PC-3 (cell line): ENCODE measurements around the gene RBM26. TPM values are rescaled to one million over a fixed set of nuclear protein-coding genes. Genes with fewer than 3 reads are reported as not detected.

Experiments used
- ATAC-seq: fragments of 200-7000 bp; cut with Tn5 transposase; 2 replicates; pipeline ENCODE4 v1.9.1; 2020; ENCODE audit warnings: mild to moderate bottlenecking, moderate library complexity
- BruUV-seq: library from RNA; stranded (reverse); fragments of 400-500 nt; replicated peaks from 2 replicates; lab custom pipeline; 2021; lab: Mats Ljungman, UMichigan
- CTCF ChIA-PET: fragments of 300-600 bp; sonication (Branson Sonifier 250); formaldehyde crosslinking; loops from one replicate; lab custom pipeline; 2022; ENCODE audit warnings: antibody characterized with exemption; lab: Charles Lee
- POLR2A ChIA-PET: fragments of 300-600 bp; sonication (Branson Sonifier 250); formaldehyde crosslinking; loops from one replicate; lab custom pipeline; 2022; ENCODE audit warnings: antibody characterized with exemption; ENCODE audit not compliant: unreplicated experiment; lab: Charles Lee
- DNase-seq: peaks from one replicate; pipeline ENCODE4 v3.0.0-alpha.2; 2015
- H2AFZ ChIP-seq: fragments of 300-600 bp; sonication (generic); 2 replicates; pipeline ENCODE4 v1.6.0; 2016; ENCODE audit warnings: antibody characterized with exemption, low read length
- H3F3A ChIP-seq: fragments of 300-600 bp; sonication (generic); one replicate; pipeline ENCODE4 v1.6.0; 2017; ENCODE audit warnings: antibody characterized with exemption, low read length, control low read depth, mild to moderate bottlenecking; ENCODE audit not compliant: unreplicated experiment
- H3K27ac ChIP-seq: fragments of 300-600 bp; sonication (generic); 2 replicates; pipeline ENCODE4 v1.5.1; 2016; ENCODE audit warnings: mild to moderate bottlenecking, low read length
- H3K27me3 ChIP-seq: fragments of 300-600 bp; sonication (generic); 2 replicates; pipeline ENCODE4 v1.6.1; 2016; ENCODE audit warnings: low read length, mixed read lengths
- H3K36me3 ChIP-seq: fragments of 300-600 bp; sonication (generic); 2 replicates; pipeline ENCODE4 v1.6.1; 2016; ENCODE audit warnings: low read depth, mixed run types, low read length, mixed read lengths
- H3K4me1 ChIP-seq: fragments of 300-600 bp; sonication (generic); 2 replicates; pipeline ENCODE4 v1.5.1; 2016; ENCODE audit warnings: low read length; ENCODE audit not compliant: insufficient read depth
- H3K4me2 ChIP-seq: fragments of 300-600 bp; sonication (generic); 2 replicates; pipeline ENCODE4 v1.6.0; 2016; ENCODE audit warnings: low read length
- H3K4me3 ChIP-seq: fragments of 300-600 bp; sonication (generic); 2 replicates; pipeline ENCODE4 v1.5.1; 2016; ENCODE audit warnings: mild to moderate bottlenecking, low read length, mixed read lengths
- H3K79me2 ChIP-seq: fragments of 300-600 bp; sonication (generic); 2 replicates; pipeline ENCODE4 v1.6.1; 2017; ENCODE audit warnings: low read length, mixed read lengths
- H3K9ac ChIP-seq: fragments of 300-600 bp; sonication (generic); 2 replicates; pipeline ENCODE4 v1.6.0; 2016; ENCODE audit warnings: mild to moderate bottlenecking, low read length
- H3K9me2 ChIP-seq: fragments of 300-600 bp; sonication (generic); replicated peaks from 2 replicates; pipeline ENCODE4 v1.6.1; 2016; ENCODE audit warnings: mixed run types, low read length, mixed read lengths
- H3K9me3 ChIP-seq: fragments of 300-600 bp; sonication (generic); 2 replicates; pipeline ENCODE4 v1.6.1; 2016; ENCODE audit warnings: low read length, mixed read lengths
- H4K20me1 ChIP-seq: fragments of 300-600 bp; sonication (generic); 2 replicates; pipeline ENCODE4 v1.6.1; 2016; ENCODE audit warnings: low read length, mixed read lengths
- CTCF ChIP-seq: fragments of 300-600 bp; sonication (generic); conservative IDR thresholded peaks from 2 replicates; pipeline ENCODE4 v1.5.1; 2017; ENCODE audit warnings: antibody characterized with exemption, low read depth, mild to moderate bottlenecking, low read length
- EZH2 ChIP-seq: fragments of 300-600 bp; sonication (generic); IDR thresholded peaks from one replicate; pipeline ENCODE4 v1.6.1; 2017; ENCODE audit warnings: antibody characterized with exemption, mild to moderate bottlenecking, low read length; ENCODE audit not compliant: unreplicated experiment
- EZH2phosphoT487 ChIP-seq: fragments of 300-600 bp; sonication (generic); IDR thresholded peaks from 2 replicates; pipeline ENCODE4 v1.6.1; 2018; ENCODE audit warnings: mild to moderate bottlenecking, antibody characterized with exemption, low read length, borderline replicate concordance
- intact Hi-C: fragments of 100-400 bp; cut with micrococcal nuclease; formaldehyde crosslinking; loops from 2 replicates; pipeline ENCODE4 v1.9.0; 2023
- total RNA-seq: library from RNA; depleted of rRNA; stranded (reverse); fragments of >200 nt; gene quantifications from 2 replicates; pipeline ENCODE4 v1.2.3, GENCODE V29; 2014

Gene RBM26
- total RNA-seq, 1 experiment from 2014 or later = 16.1 TPM

GRCh38 chr13:79295906-79296706 is 109.9 kb downstream of the RBM26 start:
- no peak overlapping the region for H3K9ac ChIP-seq
- POLR2A ChIA-PET = no interaction called here
- H3K27ac ChIP-seq = no peak overlapping the region
- H3K9me3 ChIP-seq = no peaks in the 10 kb centered on the region
- H3K4me3 ChIP-seq = no peak overlapping the region
- TF ChIP-seq EZH2 (no peak), CTCF (no peak), EZH2phosphoT487 (no peak)
- no peaks in the 10 kb centered on the region for H4K20me1 ChIP-seq
- DNase-seq (peak; percentile 51), ATAC-seq (peak; percentile 91)
- 0 out of 2 replicates have a peak, but pooled peaks cover 3% of the 10 kb centered on the region for H3K4me1 ChIP-seq
- no peaks in the 10 kb centered on the region for H3K79me2 ChIP-seq
- H3K9me2 ChIP-seq = no peaks in the 10 kb centered on the region
- H3F3A ChIP-seq = no peaks in the 10 kb centered on the region
- no TSS peak for BruUV-seq
- H3K27me3 ChIP-seq = no peaks in the 10 kb centered on the region
- H3K4me2 ChIP-seq = no peak overlapping the region
- no peak overlapping the region for H2AFZ ChIP-seq
- CTCF ChIA-PET = no interaction called here
- intact Hi-C loops = no loop called here
- no peaks in the 10 kb centered on the region for H3K36me3 ChIP-seq

GRCh38 chr13:79290595-79291244 is 115.3 kb downstream of the RBM26 start:
- H2AFZ ChIP-seq = no peak overlapping the region
- H3K27me3 ChIP-seq = no peaks in the 10 kb centered on the region
- no peaks in the 10 kb centered on the region for H3K36me3 ChIP-seq
- POLR2A ChIA-PET = no interaction called here
- ATAC-seq = no peak
- no peaks in the 10 kb centered on the region for H3K9me3 ChIP-seq
- BruUV-seq = no TSS peak
- no peak overlapping the region for H3K4me3 ChIP-seq
- no peaks in the 10 kb centered on the region for H3K9me2 ChIP-seq
- CTCF ChIA-PET = no interaction called here
- H3K9ac ChIP-seq = no peak overlapping the region
- H3K4me2 ChIP-seq = no peak overlapping the region
- H3F3A ChIP-seq = no peaks in the 10 kb centered on the region
- no peaks in the 10 kb centered on the region for H3K79me2 ChIP-seq
- intact Hi-C loops = no loop called here
- no peak for TF ChIP-seq EZH2phosphoT487
- no peak for TF ChIP-seq CTCF
- H3K4me1 ChIP-seq = 0 out of 2 replicates have a peak, but pooled peaks cover 2% of the 10 kb centered on the region
- no peaks in the 10 kb centered on the region for H4K20me1 ChIP-seq
- DNase-seq = no peak
- no peak overlapping the region for H3K27ac ChIP-seq

- Histone ChIP-seq H3K4me3 (no peak overlapping the region), H3F3A (no peaks in the 10 kb centered on the region), H3K4me2 (no peak overlapping the region), H4K20me1 (no peaks in the 10 kb centered on the region), H3K9me3 (no peaks in the 10 kb centered on the region), H3K4me1 (no peaks in the 10 kb centered on the region), H3K27me3 (no peaks in the 10 kb centered on the region), H3K36me3 (no peaks in the 10 kb centered on the region), H3K9ac (no peak overlapping the region), H3K27ac (no peak overlapping the region), H2AFZ (no peak overlapping the region), H3K79me2 (no peaks in the 10 kb centered on the region), H3K9me2 (no peaks in the 10 kb centered on the region)
- BruUV-seq = no TSS peak
- CTCF ChIA-PET = no interaction called here
- ATAC-seq (no peak), DNase-seq (no peak)
- POLR2A ChIA-PET = no interaction called here
- intact Hi-C loops = no loop called here
- no peak for TF ChIP-seq CTCF
Observed at GRCh38 chr13:79289571-79289970, 116.5 kb downstream of the RBM26 start.
